Measurements from ENCODE around the gene AOPEP. TPM values are rescaled to one million over a fixed set of nuclear protein-coding genes. Genes with fewer than 3 reads are reported as not detected.

AOPEP gene
- total and polyA plus RNA-seq, 2 donors (not counting 3 experiments of a cell fraction or from before 2014, with no cell fraction given), result 20.2 to 41.6 TPM

DNA sequence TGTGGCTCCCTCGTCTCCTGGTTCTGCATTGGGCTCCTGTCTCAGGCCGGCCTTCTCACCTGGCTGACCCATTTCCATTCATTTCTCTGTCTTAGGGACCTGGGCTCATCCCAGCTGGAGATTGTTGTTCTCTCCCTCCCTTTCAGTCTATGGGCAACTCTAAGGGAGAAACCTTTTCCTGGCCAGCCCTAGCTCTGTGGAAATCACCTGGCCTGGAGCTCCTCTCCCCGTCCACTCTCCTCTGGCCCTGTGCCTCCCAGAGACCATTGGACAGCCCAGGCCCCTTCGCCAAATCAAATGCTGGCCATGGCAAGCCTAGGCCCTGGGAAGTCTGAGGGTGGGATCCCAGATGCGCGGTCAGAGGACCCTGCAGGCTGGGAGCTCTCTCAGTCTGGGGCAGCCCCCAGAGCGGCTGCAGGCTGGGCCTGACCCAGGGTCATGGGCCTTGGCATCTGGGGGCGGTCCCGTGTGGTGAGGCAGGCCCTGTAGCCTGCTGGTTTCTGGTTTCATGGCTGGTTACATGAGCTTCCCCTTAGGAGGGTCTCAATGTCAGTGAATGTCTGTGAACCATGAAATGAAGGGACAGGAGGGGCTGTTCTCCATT lies 253.5 kb downstream of the AOPEP start:
- no peaks in the 10 kb centered on the region for H3K79me2 ChIP-seq (ENCODE audit: control insufficient read depth, insufficient read depth, low read length)
- H4K20me1 ChIP-seq (replicated peaks; ENCODE audit: control insufficient read depth, extremely low read depth, insufficient read depth, low read length), result no peaks in the 10 kb centered on the region
- no peak overlapping the region for H2AFZ ChIP-seq (ENCODE audit: low read depth, low read length)
- no peaks in the 10 kb centered on the region for H3K4me1 ChIP-seq (ENCODE audit: control insufficient read depth, extremely low read depth, insufficient read depth, low read length)
- no peak overlapping the region for H3K4me2 ChIP-seq (ENCODE audit: insufficient read depth, low read length)
- no peaks in the 10 kb centered on the region for H3K36me3 ChIP-seq (ENCODE audit: control insufficient read depth in 2 of 2, extremely low read depth in 1 of 2, insufficient read depth in 2 of 2, low read length in 2 of 2)
- ChIA-PET CTCF (interaction anchor here (1.2 to 2.0 kb wide), 3 partner anchors 11 to 28 kb away, joined by 3 to 7 read pairs (median 3); no protein-coding TSS in a partner anchor), POLR2A (no interaction called here)
- no peak overlapping the region for H3K4me3 ChIP-seq (replicated peaks in 1 of 3; ENCODE audit: insufficient read depth in 1 of 3, low read depth in 1 of 3, low read length in 3 of 3)
- H3K27ac ChIP-seq (ENCODE audit: insufficient read depth, low read depth, low read length), result no peak overlapping the region
- H3K27me3 ChIP-seq (ENCODE audit: control insufficient read depth in 2 of 2, insufficient read depth in 2 of 2, low read length in 2 of 2), result no peaks in the 10 kb centered on the region
- TF ChIP-seq POLR2AphosphoS5 (IDR thresholded peaks at IDR 0.05; ENCODE audit: insufficient read depth, low read depth, low read length) (no peak), JUN (IDR thresholded peaks at IDR 0.05; ENCODE audit: borderline replicate concordance, insufficient read depth, insufficient read length, low read depth) (no peak), EZH2 (IDR thresholded peaks at IDR 0.05; ENCODE audit: borderline replicate concordance, low read depth, low read length, severe bottlenecking) (no peak), GATA2 (IDR thresholded peaks at IDR 0.05; ENCODE audit: insufficient read depth, insufficient read length, low read depth, low read length) (no peak), MYC (IDR thresholded peaks at IDR 0.05; ENCODE audit: low read depth, low read length) (no peak), FOS (IDR thresholded peaks at IDR 0.05; ENCODE audit: borderline replicate concordance, insufficient read depth, low read length) (no peak), MAX (IDR thresholded peaks at IDR 0.05; ENCODE audit: insufficient read depth, insufficient read length) (no peak), POLR2A (IDR thresholded peaks at IDR 0.05; ENCODE audit: low read depth, low read length) (no peak)
- TF ChIP-seq, protein P1, sequence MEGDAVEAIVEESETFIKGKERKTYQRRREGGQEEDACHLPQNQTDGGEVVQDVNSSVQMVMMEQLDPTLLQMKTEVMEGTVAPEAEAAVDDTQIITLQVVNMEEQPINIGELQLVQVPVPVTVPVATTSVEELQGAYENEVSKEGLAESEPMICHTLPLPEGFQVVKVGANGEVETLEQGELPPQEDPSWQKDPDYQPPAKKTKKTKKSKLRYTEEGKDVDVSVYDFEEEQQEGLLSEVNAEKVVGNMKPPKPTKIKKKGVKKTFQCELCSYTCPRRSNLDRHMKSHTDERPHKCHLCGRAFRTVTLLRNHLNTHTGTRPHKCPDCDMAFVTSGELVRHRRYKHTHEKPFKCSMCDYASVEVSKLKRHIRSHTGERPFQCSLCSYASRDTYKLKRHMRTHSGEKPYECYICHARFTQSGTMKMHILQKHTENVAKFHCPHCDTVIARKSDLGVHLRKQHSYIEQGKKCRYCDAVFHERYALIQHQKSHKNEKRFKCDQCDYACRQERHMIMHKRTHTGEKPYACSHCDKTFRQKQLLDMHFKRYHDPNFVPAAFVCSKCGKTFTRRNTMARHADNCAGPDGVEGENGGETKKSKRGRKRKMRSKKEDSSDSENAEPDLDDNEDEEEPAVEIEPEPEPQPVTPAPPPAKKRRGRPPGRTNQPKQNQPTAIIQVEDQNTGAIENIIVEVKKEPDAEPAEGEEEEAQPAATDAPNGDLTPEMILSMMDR (IDR thresholded peaks at IDR 0.05; ENCODE audit: extremely low read depth in 1 of 2, insufficient read depth in 1 of 2, low read depth in 1 of 2, low read length in 2 of 2), result no peak
- BruUV-seq (replicated peaks), result no TSS peak
- intact Hi-C loops (cut with micrococcal nuclease) (no loop called here), dilution Hi-C loops (cut with MboI; ENCODE audit: extremely low pct_ligation_motif_present, low sequenced_read_pairs) (no loop called here)
- no peaks in the 10 kb centered on the region for H3K9me1 ChIP-seq (replicated peaks; ENCODE audit: control insufficient read depth, extremely low read depth, insufficient read depth, low read length)
- no peaks in the 10 kb centered on the region for H3K9me3 ChIP-seq (replicated peaks; ENCODE audit: control insufficient read depth, insufficient read depth, low read length)
- FAIRE-seq (no peak), DNase-seq (ENCODE audit: low read depth, low spot score) (no peak)
- no peak overlapping the region for H3K9ac ChIP-seq (replicated peaks; ENCODE audit: extremely low read depth, insufficient read depth, low read length)

All from endothelial cell of umbilical vein (primary cell).